ENCODE results near the gene SHANK3. TPM values are rescaled to one million over a fixed set of nuclear protein-coding genes. Genes with fewer than 3 reads are reported as not detected.

The SHANK3 gene
- total and polyA plus RNA-seq, 2 of the 8 experiments (the other 6 are each of a cell fraction or from before 2014, with no cell fraction given), result 1.5 to 6.0 TPM

- Histone ChIP-seq H3K4me1 (replicated peaks in 1 of 4; ENCODE audit: control insufficient read depth in 3 of 4, insufficient read depth in 4 of 4, low read length in 3 of 4) (peaks cover 0 to 16% (median 9%) of the 10 kb centered on the region in 4 experiments; a peak in 6 of 7 replicates), H3K14ac (ENCODE audit: insufficient read length) (no peak overlapping the region), H2BK120ac (replicated peaks; ENCODE audit: low read depth, low read length) (no peak overlapping the region), H4K91ac (replicated peaks; ENCODE audit: insufficient read length, low read length) (peak overlapping the region; percentile 1), H3K79me1 (ENCODE audit: low read depth, low read length) (peaks cover 5% of the 10 kb centered on the region; the same call in 1 of the 2 replicates), H2AK5ac (ENCODE audit: low read depth, low read length) (peak overlapping the region; percentile 11; the same call in 1 of the 2 replicates), H2BK20ac (ENCODE audit: low read length) (no peak overlapping the region), H2BK5ac (ENCODE audit: low read depth, low read length) (peak overlapping the region; percentile 1), H3K4me2 (ENCODE audit: insufficient read depth in 1 of 2, low read depth in 2 of 2, low read length in 2 of 2) (peak overlapping the region; percentile 82 to 97), H3K4me3 (ENCODE audit: extremely low read depth in 1 of 4, insufficient read depth in 2 of 4, low read depth in 3 of 4, low read length in 4 of 4) (peak overlapping the region; percentile 51 to 70 (median 62)), H3K27me3 (replicated peaks in 1 of 4; ENCODE audit: control insufficient read depth in 3 of 4, extremely low read depth in 1 of 4, insufficient read depth in 3 of 4, low read length in 3 of 4) (peaks cover 3 to 21% (median 16%) of the 10 kb centered on the region in 4 experiments), H4K20me1 (replicated peaks in 1 of 2; ENCODE audit: control insufficient read depth in 1 of 2, insufficient read depth in 2 of 2, low read length in 2 of 2) (peaks cover 12 to 14% of the 10 kb centered on the region in 2 experiments), H4K8ac (ENCODE audit: extremely low read depth, insufficient read depth, low read length) (peak overlapping the region; percentile 35; the same call in 1 of the 2 replicates), H3K23ac (ENCODE audit: insufficient read length) (no peak overlapping the region), H2AFZ (ENCODE audit: low read length) (peak overlapping the region; percentile 40; the same call in 1 of the 2 replicates), H3K56ac (replicated peaks; ENCODE audit: insufficient read length, low read depth, low read length) (no peak overlapping the region), H3K18ac (ENCODE audit: extremely low read depth, low read length) (peak overlapping the region; percentile 60; the same call in 1 of the 2 replicates), H3K27ac (ENCODE audit: low read depth, low read length) (no peak overlapping the region; the same call in 1 of the 2 replicates), H3K23me2 (ENCODE audit: low read depth, low read length) (peaks cover 13% of the 10 kb centered on the region), H3K36me3 (ENCODE audit: control insufficient read depth in 2 of 4, insufficient read depth in 4 of 4, low read length in 3 of 4) (peaks cover 0 to 3% (median 0%) of the 10 kb centered on the region in 4 experiments; a peak in 2 of 8 replicates), H3K9me3 (ENCODE audit: insufficient read depth in 2 of 2, low read depth in 1 of 2, low read length in 1 of 2) (no peaks in the 10 kb centered on the region), H2BK15ac (ENCODE audit: low read length) (peak overlapping the region; percentile 33; the same call in 1 of the 2 replicates), H3K4ac (replicated peaks; ENCODE audit: insufficient read length, low read depth, low read length) (peak overlapping the region; percentile 19), H3K79me2 (ENCODE audit: control insufficient read depth in 1 of 2, insufficient read depth in 2 of 2, low read length in 2 of 2) (peaks cover 0 to 5% of the 10 kb centered on the region in 2 experiments; a peak in 1 of 4 replicates), H2BK12ac (ENCODE audit: low read depth, low read length) (peak overlapping the region; percentile 5; the same call in 1 of the 2 replicates), H4K5ac (ENCODE audit: insufficient read length, low read depth, low read length) (peak overlapping the region; percentile 5), H3K9ac (replicated peaks in 1 of 4; ENCODE audit: extremely low read depth in 1 of 4, low read depth in 3 of 4, low read length in 3 of 4) (peak overlapping the region in 3 of 4 experiments; percentile 22 to 51 (median 29); a peak in 6 of 7 replicates)
- POLR2A ChIA-PET (ENCODE audit: partially characterized antibody), result interaction anchor here (1.0 kb wide), 1 partner anchor 33 kb away, joined by 3 read pairs; no protein-coding TSS in a partner anchor
- FAIRE-seq, result no peak
- DNase-seq (ENCODE audit: low read depth in 1 of 2, low spot score in 2 of 2), result peak; percentile 57 to 90
- CTCF ChIA-PET (ENCODE audit: partially characterized antibody), result interaction anchor here (1.0 to 5.3 kb wide), 5 partner anchors 17 to 112 kb away, joined by 3 to 27 read pairs (median 13); partner anchors contain the start of gene SYCE3
- 23% methylated on average over 25 of the region's 105 CpGs; no CpG with 5 or more reads in 1 of the 2 experiments for WGBS, 2 experiments (ENCODE audit: extremely low coverage in 1 of 2, insufficient coverage in 1 of 2, insufficient read length in 1 of 2, insufficient replicate concordance in 2 of 2, low coverage in 1 of 2, low lambda C conversion rate in 2 of 2, missing lambda C conversion rate in 1 of 2)
- TF ChIP-seq SIN3A (conservative IDR thresholded peaks at IDR 0.05 in 1 of 2, IDR thresholded peaks at IDR 0.05 in 1 of 2; ENCODE audit: low read depth in 1 of 2, low read length in 2 of 2), result no peak; a peak in 1 of 4 replicates
- no peak for TF ChIP-seq KDM1A (IDR thresholded peaks at IDR 0.05; ENCODE audit: borderline replicate concordance, low read length)
- peak; percentile 44 for TF ChIP-seq E2F6 (IDR thresholded peaks at IDR 0.05)
- peak; percentile 88 for TF ChIP-seq KDM4A (IDR thresholded peaks at IDR 0.05; ENCODE audit: low read depth, low read length, severe bottlenecking)
- TF ChIP-seq RFX5 (IDR thresholded peaks at IDR 0.05; ENCODE audit: borderline replicate concordance, low read depth, low read length), result no peak
- 0 out of 2 replicates have a peak, but pooled peaks have one; percentile 29 for TF ChIP-seq POLR2AphosphoS5 (IDR thresholded peaks at IDR 0.05; ENCODE audit: low read depth, low read length)
- peak; percentile 68 for TF ChIP-seq MAX (IDR thresholded peaks at IDR 0.05)
- no peak for TF ChIP-seq GTF2F1 (IDR thresholded peaks at IDR 0.05; ENCODE audit: borderline replicate concordance, low read depth, low read length)
Observed at GRCh38 chr22:50674606-50675552, 2.3 kb downstream of the SHANK3 start.
